LNCAP (cell line): ENCODE measurements around the gene HSPG2.

ENCODE experiments used
- TF ChIP-seq, protein P1 (sequence below): fragments of 450-650 bp; IDR thresholded peaks from 2 replicates; pipeline ENCODE4 v1.5.1; 2017; ENCODE audit warnings: mild to moderate bottlenecking

Gene HSPG2

DNA sequence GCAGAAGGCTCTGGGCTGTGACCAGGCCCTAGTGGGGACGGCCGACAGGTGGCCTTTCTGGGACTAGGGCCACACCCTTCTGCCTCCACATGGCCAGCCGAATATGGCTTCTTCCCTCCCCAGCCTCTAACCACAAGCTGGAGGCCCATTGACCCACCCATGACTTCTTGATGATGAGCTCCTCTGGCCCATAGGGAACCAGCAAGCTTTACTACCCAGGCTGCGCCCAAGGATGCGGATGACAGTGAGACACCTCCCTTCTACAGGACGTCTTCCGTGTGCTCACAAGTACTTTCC lies 84.0 kb downstream of the HSPG2 start:
- TF ChIP-seq, protein P1, sequence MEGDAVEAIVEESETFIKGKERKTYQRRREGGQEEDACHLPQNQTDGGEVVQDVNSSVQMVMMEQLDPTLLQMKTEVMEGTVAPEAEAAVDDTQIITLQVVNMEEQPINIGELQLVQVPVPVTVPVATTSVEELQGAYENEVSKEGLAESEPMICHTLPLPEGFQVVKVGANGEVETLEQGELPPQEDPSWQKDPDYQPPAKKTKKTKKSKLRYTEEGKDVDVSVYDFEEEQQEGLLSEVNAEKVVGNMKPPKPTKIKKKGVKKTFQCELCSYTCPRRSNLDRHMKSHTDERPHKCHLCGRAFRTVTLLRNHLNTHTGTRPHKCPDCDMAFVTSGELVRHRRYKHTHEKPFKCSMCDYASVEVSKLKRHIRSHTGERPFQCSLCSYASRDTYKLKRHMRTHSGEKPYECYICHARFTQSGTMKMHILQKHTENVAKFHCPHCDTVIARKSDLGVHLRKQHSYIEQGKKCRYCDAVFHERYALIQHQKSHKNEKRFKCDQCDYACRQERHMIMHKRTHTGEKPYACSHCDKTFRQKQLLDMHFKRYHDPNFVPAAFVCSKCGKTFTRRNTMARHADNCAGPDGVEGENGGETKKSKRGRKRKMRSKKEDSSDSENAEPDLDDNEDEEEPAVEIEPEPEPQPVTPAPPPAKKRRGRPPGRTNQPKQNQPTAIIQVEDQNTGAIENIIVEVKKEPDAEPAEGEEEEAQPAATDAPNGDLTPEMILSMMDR: no peak

DNA sequence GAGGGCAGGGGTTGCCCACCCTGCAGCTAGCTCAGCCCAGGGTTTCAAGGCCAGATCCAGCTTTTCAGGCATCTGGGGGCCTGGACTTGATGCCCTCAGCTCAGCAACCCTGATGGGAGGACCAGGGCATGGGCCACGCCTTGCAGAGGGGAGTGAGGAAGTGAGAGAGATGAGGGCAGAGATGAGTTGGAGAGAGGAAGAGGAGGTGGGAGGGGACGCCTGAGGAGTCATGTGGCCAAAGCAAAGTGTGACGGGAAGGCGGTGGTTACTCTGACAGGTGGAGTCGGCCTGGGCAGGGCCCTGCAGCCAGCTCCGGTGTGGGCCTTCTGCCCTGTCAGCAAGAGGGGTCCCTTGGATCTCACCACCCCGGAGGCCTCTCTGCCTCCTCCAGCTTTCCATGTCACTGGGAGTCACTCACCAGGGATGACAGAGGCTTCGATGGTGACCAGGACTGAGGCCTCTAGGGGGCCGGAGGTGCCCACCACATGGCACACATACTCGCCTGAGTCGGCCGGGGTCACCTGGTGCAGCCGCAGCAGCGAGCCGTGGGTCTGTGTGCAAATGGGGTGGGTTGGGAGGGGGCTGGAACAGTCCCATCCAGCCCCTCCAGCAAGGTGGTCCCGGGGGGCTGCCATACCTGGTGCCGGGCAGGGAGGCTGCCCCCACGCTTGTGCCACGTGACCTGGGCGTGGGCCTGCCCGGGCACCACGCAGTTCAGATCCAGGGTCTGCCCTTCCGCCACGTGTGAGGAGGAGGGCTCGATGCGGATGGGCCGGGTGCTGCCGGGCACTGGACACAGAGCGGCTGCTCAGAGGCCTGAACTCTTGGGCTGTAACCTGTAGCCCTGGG lies 84.6 kb downstream of the HSPG2 start:
- TF ChIP-seq, protein P1: no peak

DNA sequence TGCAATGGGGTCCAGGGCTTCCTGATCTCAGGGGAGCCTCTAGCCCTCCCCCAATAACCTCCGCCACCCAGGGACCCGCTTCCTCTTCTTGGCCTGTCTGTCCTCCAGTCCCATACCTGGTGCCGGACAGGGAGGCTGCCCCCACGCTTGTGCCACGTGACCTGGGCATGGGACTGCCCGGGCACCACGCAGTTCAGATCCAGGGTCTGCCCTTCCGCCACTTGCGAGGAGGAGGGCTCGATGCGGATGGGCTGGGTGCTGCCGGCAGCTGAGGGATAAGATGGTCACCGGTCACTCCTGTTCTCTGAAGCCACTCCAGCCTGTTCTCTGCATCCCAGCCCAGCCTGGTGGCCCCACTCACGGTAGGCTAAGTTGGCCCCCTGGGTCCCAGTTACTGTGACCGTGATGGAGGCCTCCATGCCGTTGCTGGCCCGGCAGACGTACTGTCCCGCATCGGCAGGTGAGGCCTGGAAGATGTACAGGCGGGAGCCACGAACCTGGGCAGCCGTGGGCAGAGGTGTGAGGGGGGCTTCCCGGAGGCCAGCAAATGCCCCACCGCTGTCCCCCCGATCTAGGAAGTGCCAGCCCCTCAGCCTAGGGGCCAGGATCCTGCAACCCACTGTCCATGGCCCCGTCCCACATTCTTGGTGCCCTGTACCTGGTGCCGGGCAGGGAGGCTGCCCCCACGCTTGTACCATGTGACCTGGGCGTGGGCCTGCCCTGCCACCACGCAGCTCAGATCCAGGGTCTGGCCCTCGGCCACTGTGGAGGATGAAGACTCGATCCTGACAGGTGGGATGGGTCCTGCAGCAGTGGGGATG lies 85.5 kb downstream of the HSPG2 start:
- TF ChIP-seq, protein P1: no peak

DNA sequence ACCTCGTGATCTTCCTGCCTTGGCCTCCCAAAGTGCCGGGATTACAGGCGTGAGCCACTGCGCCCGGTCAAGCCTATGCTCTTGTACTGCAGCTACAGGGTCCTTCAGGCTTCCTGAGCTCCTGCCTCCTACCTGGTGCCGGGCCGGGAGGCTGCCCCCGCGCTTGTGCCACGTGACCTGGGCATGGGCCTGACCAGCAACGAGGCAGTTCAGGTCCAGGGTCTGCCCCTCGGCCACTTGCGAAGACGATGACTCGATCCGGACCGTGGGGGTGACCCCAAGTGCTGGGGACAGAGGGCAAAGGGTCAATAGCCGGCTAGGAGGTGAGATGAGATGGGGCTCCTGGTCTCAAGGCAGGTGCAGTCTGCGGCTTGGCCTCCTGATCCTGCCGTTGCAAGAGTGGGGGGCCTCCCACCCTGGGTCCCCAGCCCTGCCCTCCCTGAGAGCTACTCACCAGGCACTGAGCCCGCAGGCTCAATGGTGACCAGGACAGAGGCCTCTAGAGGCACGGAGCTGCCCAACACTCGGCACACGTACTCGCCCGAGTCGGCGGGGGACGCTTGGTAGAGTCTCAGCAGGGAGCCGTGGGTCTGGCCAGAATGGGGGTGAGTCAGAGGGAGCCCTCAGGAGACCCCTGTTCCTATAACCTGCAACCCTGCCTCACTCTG lies 87.1 kb downstream of the HSPG2 start:
- TF ChIP-seq, protein P1: no peak

DNA sequence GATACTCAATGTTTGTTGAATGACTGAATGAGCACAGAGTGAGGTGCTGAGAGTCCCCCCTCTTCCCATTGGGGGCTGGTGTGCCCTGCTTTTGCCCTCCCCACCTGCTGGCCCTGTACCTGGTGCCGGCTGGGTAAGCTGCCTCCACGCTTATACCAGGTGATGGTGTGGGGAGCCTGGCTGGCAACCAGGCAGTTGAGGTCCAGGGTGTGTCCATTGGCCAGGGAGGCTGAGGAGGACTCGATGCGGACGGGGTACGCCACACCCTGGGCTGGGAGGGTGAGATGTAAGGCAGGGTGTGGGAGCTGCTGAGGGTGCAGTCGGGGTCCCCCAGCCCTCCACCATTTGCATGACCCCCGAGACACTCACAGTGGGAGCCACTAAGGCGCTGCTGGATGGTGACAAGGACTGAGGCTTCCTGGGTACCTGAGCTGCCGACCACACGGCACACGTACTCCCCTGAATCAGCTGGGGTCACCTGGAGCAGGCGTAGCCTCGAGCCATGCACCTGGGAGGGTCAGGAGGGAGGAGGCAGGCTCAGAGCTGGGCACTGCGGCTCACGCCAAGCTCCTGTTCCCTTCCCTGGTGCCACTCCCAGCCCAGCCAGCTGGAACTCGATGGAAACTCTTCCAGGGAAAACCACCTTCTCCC lies 88.5 kb downstream of the HSPG2 start:
- TF ChIP-seq, protein P1: no peak

DNA sequence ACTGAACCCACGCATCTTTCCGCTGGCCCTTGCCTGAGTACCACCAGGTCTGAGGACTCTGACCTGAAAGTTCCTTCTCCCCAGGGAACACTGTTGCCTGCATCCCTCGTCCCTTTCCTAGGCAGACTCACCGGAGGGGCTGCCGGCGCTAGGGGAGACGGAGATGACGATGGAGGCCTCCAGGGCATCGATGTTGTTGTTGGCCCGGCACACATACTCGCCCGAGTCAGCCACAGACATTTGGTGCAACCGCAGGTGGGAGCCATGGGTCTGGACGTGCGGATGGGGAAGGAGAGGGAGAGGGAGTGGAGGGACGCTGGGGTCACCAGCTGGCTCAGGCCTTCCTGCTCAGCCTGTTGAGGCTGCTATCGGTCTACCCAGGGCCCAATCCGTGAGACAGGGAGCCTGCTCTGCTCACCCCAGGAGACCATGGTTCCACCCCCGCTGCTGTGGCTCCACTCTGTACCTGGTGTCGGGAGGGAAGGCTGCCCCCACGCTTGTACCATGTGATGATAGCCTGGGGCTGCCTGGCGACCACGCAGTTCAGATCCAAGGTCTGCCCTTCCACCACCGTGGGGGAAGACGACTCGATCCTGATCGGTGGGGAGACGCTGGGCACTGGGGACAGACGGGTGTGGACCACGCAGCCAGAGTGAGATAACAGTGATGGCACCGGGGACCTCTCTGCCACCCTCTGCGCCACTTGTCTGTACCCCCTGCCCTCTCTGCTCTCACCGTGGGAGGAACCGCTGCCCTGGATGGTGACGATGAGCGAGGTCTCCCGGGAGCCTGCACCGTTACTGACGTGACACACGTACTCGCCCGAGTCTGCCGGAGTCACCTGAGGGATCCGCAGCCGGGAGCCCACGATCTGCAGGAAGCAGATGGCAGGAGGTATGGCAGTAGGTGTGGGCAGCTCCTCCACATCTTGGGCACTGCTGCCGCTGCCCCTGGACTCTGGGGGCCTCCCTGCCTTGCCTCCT lies 89.6 kb downstream of the HSPG2 start:
- TF ChIP-seq, protein P1: no peak
